ENCODE results near the gene CNTNAP2. TPM values are rescaled to one million over a fixed set of nuclear protein-coding genes. Genes with fewer than 3 reads are reported as not detected.

CNTNAP2 gene
- polyA plus RNA-seq, 1 experiment: not detected

DNA sequence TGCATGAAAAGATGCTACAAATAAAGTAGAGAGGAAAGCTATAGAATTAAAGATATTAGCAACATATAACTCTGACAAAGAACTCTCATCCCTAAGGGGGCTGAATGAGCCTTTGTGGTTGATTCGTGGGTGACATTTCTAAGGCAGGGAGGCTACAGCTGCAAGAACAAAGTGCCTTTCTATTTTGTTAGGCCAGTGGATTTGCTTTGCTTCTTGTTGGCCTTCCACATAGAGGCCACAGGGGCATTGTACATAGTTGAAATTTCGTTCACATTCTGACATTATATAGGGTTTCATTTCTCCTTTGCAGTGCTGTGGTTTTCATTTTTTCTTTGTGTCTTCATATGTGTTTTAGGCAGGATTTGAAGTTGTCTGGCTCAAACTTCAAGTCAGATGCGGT lies 1654.7 kb downstream of the CNTNAP2 start:
- CTCF ChIA-PET: no interaction called here
- DNase-seq (ENCODE audit: low read depth): no peak
- POLR2A ChIA-PET: no interaction called here
- Histone ChIP-seq H3K4me3 (ENCODE audit: low read depth, low read length) (no peak overlapping the region), H3K27me3 (ENCODE audit: control insufficient read depth, insufficient read depth, low read length) (no peaks in the 10 kb centered on the region), H3K36me3 (ENCODE audit: control insufficient read depth, insufficient read depth, low read length) (no peaks in the 10 kb centered on the region)
- TF ChIP-seq, protein P1, sequence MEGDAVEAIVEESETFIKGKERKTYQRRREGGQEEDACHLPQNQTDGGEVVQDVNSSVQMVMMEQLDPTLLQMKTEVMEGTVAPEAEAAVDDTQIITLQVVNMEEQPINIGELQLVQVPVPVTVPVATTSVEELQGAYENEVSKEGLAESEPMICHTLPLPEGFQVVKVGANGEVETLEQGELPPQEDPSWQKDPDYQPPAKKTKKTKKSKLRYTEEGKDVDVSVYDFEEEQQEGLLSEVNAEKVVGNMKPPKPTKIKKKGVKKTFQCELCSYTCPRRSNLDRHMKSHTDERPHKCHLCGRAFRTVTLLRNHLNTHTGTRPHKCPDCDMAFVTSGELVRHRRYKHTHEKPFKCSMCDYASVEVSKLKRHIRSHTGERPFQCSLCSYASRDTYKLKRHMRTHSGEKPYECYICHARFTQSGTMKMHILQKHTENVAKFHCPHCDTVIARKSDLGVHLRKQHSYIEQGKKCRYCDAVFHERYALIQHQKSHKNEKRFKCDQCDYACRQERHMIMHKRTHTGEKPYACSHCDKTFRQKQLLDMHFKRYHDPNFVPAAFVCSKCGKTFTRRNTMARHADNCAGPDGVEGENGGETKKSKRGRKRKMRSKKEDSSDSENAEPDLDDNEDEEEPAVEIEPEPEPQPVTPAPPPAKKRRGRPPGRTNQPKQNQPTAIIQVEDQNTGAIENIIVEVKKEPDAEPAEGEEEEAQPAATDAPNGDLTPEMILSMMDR (IDR thresholded peaks at IDR 0.05; ENCODE audit: insufficient read depth, low read depth, low read length): no peak

DNA sequence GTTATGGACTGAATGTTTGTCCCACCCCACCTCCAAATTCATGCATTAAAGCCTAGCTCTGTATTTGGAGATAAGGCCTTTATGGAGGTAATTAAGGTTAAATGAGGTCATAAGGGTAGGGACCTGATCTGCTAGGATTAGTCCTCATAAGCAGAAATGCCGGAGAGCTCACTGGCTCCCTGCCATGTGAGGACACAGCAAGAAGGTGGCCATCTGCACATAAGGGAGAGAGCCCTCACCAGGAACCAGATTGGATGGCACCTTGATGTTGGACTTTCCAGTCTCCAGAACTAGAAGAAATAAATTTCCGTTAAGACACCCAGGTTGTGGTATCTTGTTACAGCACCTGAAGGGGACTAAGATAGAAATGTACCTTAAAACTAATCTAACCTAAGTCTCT lies 1657.9 kb downstream of the CNTNAP2 start:
- POLR2A ChIA-PET: no interaction called here
- no peaks in the 10 kb centered on the region for H3K27me3 ChIP-seq (ENCODE audit: control insufficient read depth, insufficient read depth, low read length)

DNA sequence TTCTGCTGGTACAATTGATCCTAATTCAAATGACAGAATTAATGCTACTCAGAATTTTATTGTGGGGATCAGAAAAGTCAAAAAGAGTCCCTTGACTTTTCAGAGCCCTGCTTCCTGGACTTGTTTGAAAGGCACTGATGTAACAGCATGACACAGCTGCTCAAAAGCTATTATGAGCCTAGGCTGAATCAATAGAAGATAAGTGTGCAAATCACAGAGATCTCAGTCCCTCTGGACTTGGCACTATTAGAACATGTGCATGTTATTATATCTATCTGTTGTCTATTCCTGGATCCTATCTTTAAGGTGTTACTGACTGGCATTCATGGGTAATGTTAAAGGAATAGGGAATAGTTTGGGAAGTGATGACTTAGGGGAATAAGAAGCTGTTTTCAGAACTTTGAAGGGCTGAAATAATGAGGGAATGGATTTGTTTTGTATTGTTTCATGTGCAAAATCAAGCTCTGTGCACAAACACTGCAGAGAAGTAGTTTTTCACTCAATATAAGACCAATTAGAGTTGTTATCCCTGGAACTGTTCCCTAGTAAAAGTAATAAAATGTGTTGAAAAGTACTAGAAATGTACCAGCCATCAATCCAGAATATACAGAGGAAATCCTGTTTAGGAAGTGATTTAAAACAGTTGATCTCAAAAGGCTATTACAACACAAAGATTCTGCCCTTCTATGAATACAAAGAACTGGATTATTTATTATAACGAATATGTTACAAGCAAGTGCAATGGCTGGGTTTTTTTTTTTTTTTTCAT lies 1659.1 kb downstream of the CNTNAP2 start:
- H3K4me3 ChIP-seq (ENCODE audit: low read depth, low read length): no peak overlapping the region
- no peaks in the 10 kb centered on the region for H3K36me3 ChIP-seq (ENCODE audit: control insufficient read depth, insufficient read depth, low read length)
- H3K27me3 ChIP-seq (ENCODE audit: control insufficient read depth, insufficient read depth, low read length): no peaks in the 10 kb centered on the region
- TF ChIP-seq, protein P1 (IDR thresholded peaks at IDR 0.05; ENCODE audit: insufficient read depth, low read depth, low read length): no peak
- DNase-seq (ENCODE audit: low read depth): no peak
- ChIA-PET CTCF (no interaction called here), POLR2A (no interaction called here)

More for the DNA sequence above, 1657.9 kb downstream of the CNTNAP2 start:
- TF ChIP-seq, protein P1 (IDR thresholded peaks at IDR 0.05; ENCODE audit: insufficient read depth, low read depth, low read length): no peak
- Histone ChIP-seq H3K4me3 (ENCODE audit: low read depth, low read length) (no peak overlapping the region), H3K36me3 (ENCODE audit: control insufficient read depth, insufficient read depth, low read length) (no peaks in the 10 kb centered on the region)
- CTCF ChIA-PET: no interaction called here
- no peak for DNase-seq (ENCODE audit: low read depth)

DNA sequence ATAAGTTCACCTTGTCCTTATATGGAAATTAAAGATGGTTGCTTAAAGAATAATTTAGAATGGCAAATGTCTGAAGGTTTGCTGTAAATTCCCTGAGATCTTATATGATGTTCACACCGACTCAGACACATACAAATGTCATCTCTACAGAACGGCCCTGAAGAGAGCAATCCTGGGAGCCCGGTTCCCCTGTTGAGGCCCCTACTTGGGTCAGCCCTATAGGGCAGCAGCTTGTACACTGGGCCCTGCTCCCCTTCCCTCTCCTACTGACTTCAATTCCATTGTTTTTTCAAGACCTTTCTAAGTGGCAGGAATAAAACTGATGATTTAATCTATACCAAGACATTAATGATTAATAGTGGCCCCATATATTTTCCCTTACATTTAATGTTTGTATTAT lies 1660.7 kb downstream of the CNTNAP2 start:
- POLR2A ChIA-PET: no interaction called here
- DNase-seq (ENCODE audit: low read depth): no peak
- no peaks in the 10 kb centered on the region for H3K27me3 ChIP-seq (ENCODE audit: control insufficient read depth, insufficient read depth, low read length)
- no peaks in the 10 kb centered on the region for H3K36me3 ChIP-seq (ENCODE audit: control insufficient read depth, insufficient read depth, low read length)
- TF ChIP-seq, protein P1 (IDR thresholded peaks at IDR 0.05; ENCODE audit: insufficient read depth, low read depth, low read length): no peak
- H3K4me3 ChIP-seq (ENCODE audit: low read depth, low read length): no peak overlapping the region
- CTCF ChIA-PET: no interaction called here

DNA sequence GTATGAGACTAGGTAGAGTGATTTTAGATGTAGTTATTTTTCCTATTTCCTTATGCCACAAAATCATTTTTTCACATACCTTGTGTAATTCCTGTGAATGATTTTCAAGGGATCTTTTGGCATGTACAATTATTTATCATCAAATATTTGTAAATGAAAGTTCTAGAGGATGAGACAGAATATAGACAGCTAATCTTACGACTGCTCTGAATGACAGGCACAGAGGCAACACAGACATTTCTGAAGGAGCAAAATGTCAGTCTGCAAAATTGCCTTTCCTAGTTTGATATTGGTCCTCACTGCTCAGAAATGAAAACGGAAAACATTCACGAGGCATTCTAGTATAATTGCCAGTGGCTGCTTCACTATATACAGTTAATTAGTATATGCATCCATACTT lies 1663.3 kb downstream of the CNTNAP2 start:
- Histone ChIP-seq H3K36me3 (ENCODE audit: control insufficient read depth, insufficient read depth, low read length) (no peaks in the 10 kb centered on the region), H3K27me3 (ENCODE audit: control insufficient read depth, insufficient read depth, low read length) (no peaks in the 10 kb centered on the region), H3K4me3 (ENCODE audit: low read depth, low read length) (no peak overlapping the region)
- DNase-seq (ENCODE audit: low read depth): no peak
- ChIA-PET CTCF (no interaction called here), POLR2A (no interaction called here)
- TF ChIP-seq, protein P1 (IDR thresholded peaks at IDR 0.05; ENCODE audit: insufficient read depth, low read depth, low read length): no peak

Measured in BJ (cell line).